Tibial artery (tissue), 4 donors: Measurements from ENCODE around the gene GAK.

ENCODE experiments used
- DNase-seq, 2 donors: peaks; one replicate each; pipeline ENCODE4 v3.0.0-alpha.2; 2019
- H3K27ac ChIP-seq, 2 donors: fragments of 200-600 bp; sonication (generic) in 1 of 2; 1 replicate in 1 of 2; 2 replicates in 1 of 2; pipeline ENCODE4 v1.5.1; 2018 to 2019; ENCODE audit warnings: mild to moderate bottlenecking in 1 of 2
- H3K27me3 ChIP-seq, 2 donors: fragments of 200-600 bp; sonication (generic) in 1 of 2; one replicate each; pipeline versions ENCODE4 v1.5.1 to v1.6.0; 2016 to 2019
- H3K36me3 ChIP-seq, 3 donors: fragments of 200-600 bp; sonication (generic) in 2 of 3; one replicate each; pipeline ENCODE4 v1.5.1; 2016 to 2019; ENCODE audit warnings: mild to moderate bottlenecking in 2 of 3
- H3K4me1 ChIP-seq, 4 donors: fragments of 200-600 bp; sonication (generic) in 2 of 4; 1 replicate in 3 of 4; 2 replicates in 1 of 4; pipeline ENCODE4 v1.5.1; 2016 to 2019
- H3K4me3 ChIP-seq, 2 donors: fragments of 200-600 bp; sonication (generic) in 1 of 2; 1 replicate in 1 of 2; 2 replicates in 1 of 2; pipeline ENCODE4 v1.5.1; 2018 to 2019; ENCODE audit warnings: mild to moderate bottlenecking in 2 of 2
- H3K9me3 ChIP-seq, 3 donors: fragments of 200-600 bp; sonication (generic) in 1 of 3; one replicate each; pipeline ENCODE4 v1.5.1; 2016 to 2019
- intact Hi-C: fragments of 100-400 bp; cut with DNase I; formaldehyde crosslinking; loops from one replicate; pipeline ENCODE4 v1.15.0; 2023; ENCODE audit warnings: low total_unique reads
- TF ChIP-seq, protein P1 (sequence below), 2 experiments: fragments of 200-600 bp in 1 of 2; fragments of 450-650 bp in 1 of 2; IDR thresholded peaks; one replicate each; pipeline ENCODE4 v1.5.1; 2017 to 2019; ENCODE audit warnings: antibody characterized with exemption in 2 of 2, mild to moderate bottlenecking in 1 of 2, moderate library complexity in 1 of 2

Gene GAK

DNA sequence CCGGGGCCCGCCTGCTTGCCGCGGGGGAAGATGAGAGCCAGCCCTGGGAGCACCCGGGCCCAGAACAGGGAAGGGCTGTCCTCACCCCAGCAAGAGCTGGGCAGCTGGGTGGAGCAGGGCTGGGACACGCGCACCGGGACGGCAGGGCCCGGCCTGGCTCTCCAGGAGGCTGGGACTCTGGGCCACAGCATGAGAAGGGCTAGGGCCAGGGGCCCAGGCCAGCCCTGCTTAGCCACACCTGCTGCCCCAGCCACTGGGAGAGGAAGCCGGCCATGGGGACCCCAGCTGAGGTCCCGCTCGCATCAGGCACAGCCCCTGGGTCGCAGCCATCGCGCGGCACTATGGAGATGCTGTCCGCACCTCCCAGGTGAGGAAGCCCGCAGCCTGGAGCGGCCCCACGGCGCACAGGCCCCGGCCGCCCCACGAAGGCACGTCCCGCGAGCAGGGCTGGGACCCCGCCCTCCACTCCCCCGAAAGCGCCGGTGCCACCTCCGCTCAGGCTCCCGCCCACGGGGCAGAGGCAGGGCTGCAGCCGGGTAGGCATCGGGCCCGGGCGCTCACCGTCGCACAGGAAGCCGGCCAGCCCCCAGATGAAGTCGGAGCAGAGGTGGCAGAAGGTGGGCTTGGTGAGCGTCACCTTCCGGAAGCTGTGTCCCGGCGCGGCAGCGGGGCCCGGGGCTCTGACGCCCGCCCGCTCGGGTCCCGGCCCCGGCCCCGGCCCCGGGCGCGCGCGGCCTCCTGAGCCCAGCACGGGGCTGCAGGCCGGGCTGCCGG lies 40.7 kb upstream of the GAK start:
- no peaks in the 10 kb centered on the region for H3K9me3 ChIP-seq
- no peaks in the 10 kb centered on the region for H3K36me3 ChIP-seq
- H3K4me3 ChIP-seq: peak overlapping the region; percentile 61 to 73
- TF ChIP-seq, protein P1, sequence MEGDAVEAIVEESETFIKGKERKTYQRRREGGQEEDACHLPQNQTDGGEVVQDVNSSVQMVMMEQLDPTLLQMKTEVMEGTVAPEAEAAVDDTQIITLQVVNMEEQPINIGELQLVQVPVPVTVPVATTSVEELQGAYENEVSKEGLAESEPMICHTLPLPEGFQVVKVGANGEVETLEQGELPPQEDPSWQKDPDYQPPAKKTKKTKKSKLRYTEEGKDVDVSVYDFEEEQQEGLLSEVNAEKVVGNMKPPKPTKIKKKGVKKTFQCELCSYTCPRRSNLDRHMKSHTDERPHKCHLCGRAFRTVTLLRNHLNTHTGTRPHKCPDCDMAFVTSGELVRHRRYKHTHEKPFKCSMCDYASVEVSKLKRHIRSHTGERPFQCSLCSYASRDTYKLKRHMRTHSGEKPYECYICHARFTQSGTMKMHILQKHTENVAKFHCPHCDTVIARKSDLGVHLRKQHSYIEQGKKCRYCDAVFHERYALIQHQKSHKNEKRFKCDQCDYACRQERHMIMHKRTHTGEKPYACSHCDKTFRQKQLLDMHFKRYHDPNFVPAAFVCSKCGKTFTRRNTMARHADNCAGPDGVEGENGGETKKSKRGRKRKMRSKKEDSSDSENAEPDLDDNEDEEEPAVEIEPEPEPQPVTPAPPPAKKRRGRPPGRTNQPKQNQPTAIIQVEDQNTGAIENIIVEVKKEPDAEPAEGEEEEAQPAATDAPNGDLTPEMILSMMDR (IDR thresholded peaks at IDR 0.05): no peak
- H3K27me3 ChIP-seq: peaks cover 0 to 5% of the 10 kb centered on the region in 2 donors
- intact Hi-C loops: loop anchor here (5.0 to 10.0 kb wide), 2 partner anchors 41 to 1962 kb away; partner anchors contain the start of genes GAK and TMEM175
- H3K4me1 ChIP-seq: peaks cover 0 to 38% (median 28%) of the 10 kb centered on the region in 4 donors
- peak overlapping the region; percentile 36 to 45 for H3K27ac ChIP-seq
- no peak for DNase-seq

DNA sequence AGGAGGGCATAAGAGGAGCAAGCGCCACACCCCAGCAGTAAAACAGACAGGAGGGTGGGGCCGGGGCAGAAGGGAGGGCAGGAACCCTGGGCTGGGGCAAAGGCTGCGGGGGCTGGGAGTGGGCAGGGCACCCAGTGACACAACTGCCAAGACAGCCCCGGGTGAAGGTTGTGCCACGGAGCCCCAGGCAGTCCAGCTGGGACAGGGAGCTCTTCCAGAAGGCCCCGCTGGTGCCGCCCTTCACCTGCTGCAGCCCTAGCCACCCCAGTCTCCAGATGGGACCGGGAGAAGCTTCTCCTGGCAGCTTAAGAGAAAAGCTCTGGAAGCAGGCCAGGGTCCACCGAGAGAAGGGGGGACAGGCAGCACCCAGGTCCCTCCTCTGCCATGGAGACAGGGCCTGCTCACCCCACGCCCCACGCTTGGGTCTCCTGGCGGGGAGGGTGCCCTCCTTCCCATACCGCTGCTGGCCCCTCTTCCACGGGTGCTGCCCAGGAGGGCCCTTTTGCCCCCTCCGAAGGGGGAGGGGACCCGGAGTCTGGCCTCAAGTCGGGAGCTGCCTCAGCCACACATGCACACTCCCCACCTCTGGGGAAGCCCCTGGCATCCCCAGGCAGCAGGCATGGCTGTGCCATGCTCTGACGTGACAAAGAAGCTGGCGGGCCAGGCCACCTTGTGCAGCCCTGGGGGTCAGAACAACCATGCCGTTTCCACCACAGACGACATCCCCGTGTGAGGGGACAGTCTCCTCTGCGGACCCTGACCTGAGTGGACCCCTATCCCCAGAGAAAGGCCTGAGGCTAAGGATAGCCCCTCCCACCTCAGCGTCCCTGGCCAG lies 39.8 kb upstream of the GAK start:
- intact Hi-C loops: loop anchor here (5.0 to 10.0 kb wide), 2 partner anchors 40 to 1963 kb away; partner anchors contain the start of genes GAK and TMEM175
- TF ChIP-seq, protein P1 (IDR thresholded peaks at IDR 0.05): no peak

DNA sequence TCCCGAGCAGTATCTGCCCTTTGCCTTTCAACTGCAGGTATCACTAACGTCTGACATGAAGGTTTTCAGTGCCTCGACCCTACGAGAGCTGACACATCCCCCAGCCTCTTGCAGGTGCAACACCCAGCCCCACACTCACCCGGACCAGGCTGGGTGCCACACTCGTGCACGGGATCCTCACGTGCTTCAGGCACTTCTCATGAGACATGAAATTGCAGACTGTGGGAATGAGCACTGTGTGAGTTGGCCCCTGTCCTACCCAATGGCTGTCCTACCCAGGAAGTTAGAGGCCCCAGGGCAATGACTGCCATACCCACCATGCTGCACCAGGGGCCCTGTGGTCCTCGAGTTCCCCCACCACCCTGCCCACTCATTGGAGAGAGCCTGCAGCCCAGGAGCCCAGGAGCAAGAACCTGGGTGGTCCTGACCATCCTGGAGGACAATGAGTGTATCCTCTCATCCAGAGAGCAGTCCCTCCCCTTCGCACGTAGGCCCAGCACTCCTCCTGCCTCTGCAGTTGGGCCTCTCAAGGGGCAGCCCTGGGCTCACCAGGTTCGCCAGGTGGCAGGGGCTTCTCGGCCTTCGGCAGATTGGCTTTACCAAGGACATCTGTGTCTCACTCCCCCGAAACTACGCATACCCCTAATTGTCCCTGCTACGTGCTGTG lies 38.9 kb upstream of the GAK start:
- TF ChIP-seq, protein P1 (IDR thresholded peaks at IDR 0.05): no peak
- intact Hi-C loops: loop anchor here (5.0 to 10.0 kb wide), 2 partner anchors 39 to 1964 kb away; partner anchors contain the start of genes GAK and TMEM175
- Histone ChIP-seq H3K4me1 (peaks cover 0 to 43% (median 31%) of the 10 kb centered on the region in 4 donors), H3K36me3 (peaks cover 0 to 17% (median 16%) of the 10 kb centered on the region in 3 donors), H3K27me3 (peaks cover 0 to 7% of the 10 kb centered on the region in 2 donors), H3K4me3 (no peak overlapping the region), H3K27ac (no peak overlapping the region), H3K9me3 (no peaks in the 10 kb centered on the region)
- DNase-seq: no peak

More for the DNA sequence above, 39.8 kb upstream of the GAK start:
- Histone ChIP-seq H3K27me3 (peaks cover 0 to 7% of the 10 kb centered on the region in 2 donors), H3K4me1 (peaks cover 0 to 43% (median 31%) of the 10 kb centered on the region in 4 donors), H3K9me3 (no peaks in the 10 kb centered on the region), H3K4me3 (peak overlapping the region; percentile 61 to 73), H3K27ac (peak overlapping the region in 1 of 2 donors; percentile 45), H3K36me3 (peaks cover 0 to 9% (median 7%) of the 10 kb centered on the region in 3 donors)
- DNase-seq: no peak

DNA sequence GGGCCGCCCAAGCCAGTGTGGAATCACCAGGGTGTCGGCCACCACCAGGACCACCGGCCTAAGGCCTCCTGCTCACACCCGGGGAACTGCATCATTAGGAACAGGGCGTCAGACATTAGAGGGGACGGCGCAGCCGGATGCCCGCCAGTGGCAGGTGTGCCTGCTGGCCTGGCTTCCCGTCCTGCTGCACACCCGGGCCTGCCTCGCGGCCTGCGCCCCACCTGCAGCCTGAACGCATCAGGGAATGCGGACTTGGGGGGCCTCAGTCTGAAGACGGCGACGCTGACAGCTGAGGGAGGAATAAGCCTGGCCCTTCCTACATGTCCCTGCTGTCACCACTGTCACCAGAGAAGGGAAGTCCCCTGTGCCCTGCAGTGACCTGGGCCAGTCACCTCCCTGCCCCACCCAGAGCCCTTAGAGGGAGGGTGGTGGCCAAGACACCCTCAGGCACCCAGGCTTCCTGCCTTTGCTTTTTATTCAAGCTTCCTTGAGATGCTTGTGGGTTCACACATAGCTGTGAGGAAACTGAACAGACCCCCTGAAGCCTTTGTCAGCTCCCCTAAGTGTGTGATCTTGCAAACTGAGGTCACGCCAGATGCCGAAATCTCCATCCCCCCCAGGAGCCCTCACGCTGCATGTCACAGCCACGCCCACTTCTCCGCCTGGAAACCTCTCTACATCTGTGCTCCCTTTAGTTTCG lies 38.1 kb upstream of the GAK start:
- intact Hi-C loops: loop anchor here (5.0 to 10.0 kb wide), 2 partner anchors 38 to 1965 kb away; partner anchors contain the start of genes GAK and TMEM175
- DNase-seq: no peak
- Histone ChIP-seq H3K27me3 (peaks cover 0 to 7% of the 10 kb centered on the region in 2 donors), H3K9me3 (no peaks in the 10 kb centered on the region), H3K36me3 (peaks cover 0 to 25% (median 23%) of the 10 kb centered on the region in 3 donors), H3K4me1 (peaks cover 0 to 43% (median 31%) of the 10 kb centered on the region in 4 donors), H3K4me3 (no peak overlapping the region), H3K27ac (no peak overlapping the region)
- TF ChIP-seq, protein P1 (IDR thresholded peaks at IDR 0.05): no peak
